ENCODE measurements around the gene DGKD.

DNA sequence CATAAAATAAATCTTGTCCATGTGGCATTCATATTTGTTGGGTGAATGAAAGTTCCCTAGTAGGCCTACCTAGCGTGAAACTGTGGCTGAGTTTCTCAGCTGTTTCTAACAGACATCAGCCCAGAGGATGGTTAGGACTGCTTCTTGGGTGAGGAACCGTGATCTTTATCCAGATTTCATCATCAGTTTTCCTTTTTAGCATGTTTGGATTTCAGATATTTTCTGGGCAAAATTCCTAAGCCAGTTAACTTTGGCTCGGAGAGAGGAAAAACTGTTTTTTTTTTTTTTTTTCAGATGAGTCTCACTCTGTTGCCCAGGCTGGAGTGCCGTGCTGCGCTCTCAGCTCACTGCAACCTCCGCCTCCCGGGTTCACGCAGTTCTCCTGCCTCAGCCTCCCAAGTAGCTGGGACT is 53.5 kb downstream of the DGKD start:
- no peak for TF ChIP-seq CTCF (conservative IDR thresholded peaks at IDR 0.05; ENCODE audit: low read length)
- no peak for TF ChIP-seq EZH2phosphoT487 (IDR thresholded peaks at IDR 0.05; ENCODE audit: borderline replicate concordance)

All from Loucy (cell line).